Erythroblast (primary cell): ENCODE data around the gene DTWD1.

Experiments used
- GATA1 ChIP-seq: IDR thresholded peaks from 2 replicates; pipeline ENCODE4 v1.6.1; 2011; ENCODE audit warnings: low read depth, mild to moderate bottlenecking, control low read depth, low read length, moderate library complexity
- POLR2A ChIP-seq: IDR thresholded peaks from 2 replicates; pipeline ENCODE4 v1.6.1; 2011; ENCODE audit warnings: mild to moderate bottlenecking, low read length

DNA sequence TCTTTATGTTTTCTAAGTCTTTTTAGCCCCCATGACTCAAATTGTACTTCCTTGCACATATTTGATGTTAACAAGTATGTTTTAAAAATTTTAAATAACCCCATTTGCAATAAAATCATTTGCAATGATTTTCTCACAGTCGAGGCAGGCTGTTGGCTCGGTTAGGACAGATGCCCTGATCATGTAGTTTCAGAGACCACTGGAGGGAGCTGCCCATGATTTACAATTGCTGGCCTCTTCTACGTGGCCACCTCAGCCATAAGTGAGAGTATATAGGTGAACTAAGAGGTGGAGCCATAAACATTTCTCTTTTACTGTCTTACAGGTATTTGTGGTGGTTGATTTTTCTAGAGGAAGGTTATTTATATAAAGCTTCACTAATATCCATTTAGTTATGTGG is 1.7 kb downstream of the DTWD1 start:
- no peak for TF ChIP-seq POLR2A
- no peak for TF ChIP-seq GATA1
